T follicular helper cell (primary cell): ENCODE data around the gene CHN2.

ENCODE experiments used
- DNase-seq: peaks from one replicate; pipeline ENCODE4 v3.0.0-alpha.2; 2020; ENCODE audit warnings: low read depth

The CHN2 gene

DNA sequence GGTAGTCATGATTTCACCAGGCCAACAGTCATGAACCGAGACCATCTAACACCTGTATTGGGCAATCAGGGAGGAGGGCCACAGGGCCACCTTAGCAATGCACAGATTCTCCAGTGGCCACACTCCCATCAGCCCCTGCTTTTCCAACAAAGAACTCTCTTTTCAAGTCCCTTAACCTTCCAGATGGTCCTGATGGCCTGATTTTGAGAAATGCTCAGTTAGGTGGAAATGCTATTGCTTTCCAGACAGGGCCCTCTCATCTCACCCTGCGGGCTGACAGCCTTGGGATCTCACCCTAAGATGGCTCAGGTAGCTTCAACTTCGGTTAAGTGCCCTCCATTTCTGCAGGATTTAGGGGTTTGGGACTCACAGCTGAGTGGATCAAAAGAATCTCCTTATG is 237.1 kb downstream of the CHN2 start:
- DNase-seq, result no peak

DNA sequence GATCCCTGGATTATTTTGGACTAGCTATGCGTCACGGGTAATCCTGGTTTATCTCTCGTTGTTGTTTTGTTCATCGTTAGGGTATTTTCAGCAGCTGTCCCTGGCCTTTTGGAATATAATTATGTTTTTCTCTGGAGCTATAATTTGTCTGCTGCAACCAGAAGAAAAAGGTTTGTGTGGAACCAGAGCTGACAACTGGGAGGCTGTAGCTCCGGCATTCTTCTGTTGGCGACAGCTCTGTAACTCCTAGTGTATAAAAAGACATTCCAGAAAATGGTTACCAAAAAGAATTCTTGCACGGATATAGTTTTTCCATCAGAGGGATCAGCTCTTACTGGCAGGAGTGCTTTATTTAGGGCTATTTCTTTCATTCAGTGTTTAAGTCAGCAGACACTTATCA is 238.1 kb downstream of the CHN2 start:
- no peak for DNase-seq

DNA sequence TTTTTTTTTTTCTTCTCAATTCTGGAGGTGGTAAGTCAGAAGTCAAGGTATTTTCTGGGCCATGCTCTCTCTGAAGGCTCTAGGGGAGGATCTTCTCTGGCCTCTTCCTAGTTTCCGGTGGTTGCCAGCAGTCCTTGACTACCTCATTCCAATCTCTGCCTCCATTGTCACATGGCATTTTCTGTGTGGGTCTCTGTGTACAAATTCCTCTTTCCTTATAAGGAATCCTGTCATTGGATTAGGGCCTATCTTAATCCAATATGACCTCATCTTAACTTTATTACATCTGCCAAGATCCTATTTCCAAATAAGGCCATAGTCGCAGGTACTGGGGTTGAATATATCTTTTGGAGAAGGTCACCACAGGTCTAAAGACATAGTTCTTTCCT is 239.8 kb downstream of the CHN2 start:
- no peak for DNase-seq

DNA sequence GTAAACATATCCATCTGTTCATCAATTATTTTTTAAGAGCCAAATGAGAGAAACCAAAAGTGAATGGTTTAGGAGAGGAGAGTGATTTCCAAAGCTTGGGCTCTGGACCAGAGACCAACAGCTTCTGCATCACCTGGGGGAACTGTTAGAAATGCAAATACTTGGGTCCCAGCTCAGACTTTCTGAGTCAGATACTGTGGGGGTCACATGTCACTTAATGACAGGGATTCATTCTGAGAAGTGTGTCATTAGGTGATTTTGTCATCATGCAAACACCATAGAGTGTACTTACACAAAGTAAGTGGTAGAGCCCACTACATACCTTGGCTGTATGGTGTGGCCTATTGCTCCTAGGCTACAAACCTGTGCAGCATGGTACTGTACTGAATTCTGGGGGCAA is 240.6 kb downstream of the CHN2 start:
- DNase-seq, result no peak

DNA sequence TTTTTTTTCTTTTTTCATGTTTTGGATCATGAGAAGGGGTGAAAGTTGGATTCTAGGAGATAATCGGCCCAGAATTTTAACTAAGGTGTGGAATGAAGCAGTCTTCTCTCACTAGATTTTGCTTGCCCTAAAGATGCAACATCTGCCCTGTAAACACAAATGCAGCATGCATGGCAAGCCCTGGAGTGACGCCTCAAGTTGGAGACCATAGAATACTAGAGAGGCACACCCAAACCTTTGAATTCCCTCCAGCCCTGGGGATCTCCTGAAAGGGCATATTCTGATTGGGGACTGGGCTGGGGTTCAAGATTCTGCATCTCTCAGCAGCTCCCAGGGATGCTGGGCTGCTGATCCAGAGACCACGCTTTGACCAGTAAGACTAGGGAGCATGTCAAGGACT is 241.3 kb downstream of the CHN2 start:
- DNase-seq, result no peak

DNA sequence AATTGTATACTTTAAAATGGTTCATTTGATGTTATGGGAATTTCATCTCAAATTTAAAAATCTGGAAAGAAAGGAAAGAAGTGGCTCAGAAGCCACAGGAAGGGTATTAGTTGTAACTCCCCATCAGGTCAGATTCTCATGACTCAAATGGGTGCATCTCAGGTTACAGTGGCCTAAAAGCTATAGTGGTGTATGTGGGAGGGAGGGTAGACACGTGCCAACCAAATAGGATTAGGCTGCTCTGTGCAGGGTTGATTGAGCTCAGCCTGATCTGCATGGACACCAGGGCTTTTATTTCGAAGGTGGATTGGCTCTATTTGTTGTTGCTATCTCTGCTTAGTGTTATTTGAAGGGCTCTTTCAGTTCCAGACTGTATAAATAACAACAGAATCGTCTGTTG is 247.6 kb downstream of the CHN2 start:
- DNase-seq, result no peak

DNA sequence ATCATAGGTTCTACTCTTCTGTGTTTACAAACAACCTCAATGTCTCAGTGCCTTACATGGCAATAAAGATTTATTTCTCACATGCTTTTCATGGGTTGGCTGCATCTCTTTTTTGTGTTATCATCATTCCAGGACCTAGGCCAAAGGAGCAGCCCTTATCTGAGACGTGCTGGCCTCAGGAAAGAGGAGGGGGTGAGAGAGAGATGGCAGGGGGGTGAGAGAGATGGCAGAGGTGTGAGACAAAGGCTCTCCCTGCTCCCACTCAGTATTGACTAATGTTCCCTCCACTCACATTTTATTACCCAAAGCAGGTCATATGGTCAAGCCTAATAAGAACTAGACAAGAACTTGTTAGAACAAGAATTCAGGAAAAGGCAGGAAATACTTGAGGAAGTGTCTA is 249.0 kb downstream of the CHN2 start:
- DNase-seq, result no peak

DNA sequence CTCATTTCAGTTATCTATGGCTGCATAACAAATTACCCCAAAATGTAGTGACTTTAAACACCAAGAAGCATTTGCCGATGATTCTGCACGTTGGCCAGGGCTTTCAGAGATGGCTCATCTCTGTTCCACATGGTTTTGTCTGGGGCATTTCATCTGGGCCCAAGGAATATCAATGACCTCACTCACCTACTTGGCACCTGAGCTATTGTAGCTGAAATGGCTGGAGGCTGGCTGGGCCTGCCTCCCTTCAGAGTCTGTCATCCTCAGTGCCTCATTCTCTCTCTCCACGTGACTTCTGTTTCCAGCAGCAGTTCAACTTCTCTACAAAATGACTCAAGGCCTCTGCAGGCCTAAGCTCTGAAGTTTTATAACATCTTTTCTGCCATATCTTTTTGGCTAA is 249.7 kb downstream of the CHN2 start:
- no peak for DNase-seq

DNA sequence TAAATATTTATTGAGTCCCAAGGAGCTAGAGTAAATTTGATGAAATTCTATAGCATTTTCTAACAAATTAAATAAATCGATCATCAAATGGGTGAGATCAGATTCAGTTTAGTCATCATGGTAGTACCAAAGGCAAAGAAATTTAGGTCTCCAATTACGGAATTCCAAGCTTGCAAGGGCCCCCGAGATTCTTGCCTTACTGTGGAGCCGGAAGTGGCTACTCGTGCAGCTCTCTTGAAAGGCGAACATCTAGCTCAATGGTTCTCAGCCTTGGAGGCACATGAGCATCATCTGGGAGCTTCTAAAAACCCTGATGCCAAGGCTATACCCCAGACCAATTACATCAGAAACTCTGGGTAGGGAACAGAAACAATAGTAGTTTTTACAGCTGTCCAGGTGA is 251.2 kb downstream of the CHN2 start:
- DNase-seq, result no peak

DNA sequence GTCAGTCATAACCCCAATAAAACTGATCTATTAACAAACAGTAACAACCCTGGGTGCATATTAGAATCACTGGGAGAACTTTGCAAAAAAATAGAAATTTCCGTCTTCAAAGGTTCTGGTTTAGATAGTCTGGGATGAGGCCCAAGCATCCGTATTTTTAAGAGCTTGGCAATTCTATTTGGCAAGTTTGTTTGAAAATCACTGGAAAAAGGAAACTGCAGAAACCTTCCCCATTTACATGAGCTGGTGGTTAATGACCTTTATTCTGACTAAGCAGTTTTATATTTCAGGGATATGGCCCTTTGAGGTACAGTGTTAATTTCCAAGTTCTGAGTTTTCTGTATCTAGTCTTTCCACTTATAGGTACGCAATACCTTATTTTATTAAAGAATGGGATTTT is 253.3 kb downstream of the CHN2 start:
- no peak for DNase-seq

DNA sequence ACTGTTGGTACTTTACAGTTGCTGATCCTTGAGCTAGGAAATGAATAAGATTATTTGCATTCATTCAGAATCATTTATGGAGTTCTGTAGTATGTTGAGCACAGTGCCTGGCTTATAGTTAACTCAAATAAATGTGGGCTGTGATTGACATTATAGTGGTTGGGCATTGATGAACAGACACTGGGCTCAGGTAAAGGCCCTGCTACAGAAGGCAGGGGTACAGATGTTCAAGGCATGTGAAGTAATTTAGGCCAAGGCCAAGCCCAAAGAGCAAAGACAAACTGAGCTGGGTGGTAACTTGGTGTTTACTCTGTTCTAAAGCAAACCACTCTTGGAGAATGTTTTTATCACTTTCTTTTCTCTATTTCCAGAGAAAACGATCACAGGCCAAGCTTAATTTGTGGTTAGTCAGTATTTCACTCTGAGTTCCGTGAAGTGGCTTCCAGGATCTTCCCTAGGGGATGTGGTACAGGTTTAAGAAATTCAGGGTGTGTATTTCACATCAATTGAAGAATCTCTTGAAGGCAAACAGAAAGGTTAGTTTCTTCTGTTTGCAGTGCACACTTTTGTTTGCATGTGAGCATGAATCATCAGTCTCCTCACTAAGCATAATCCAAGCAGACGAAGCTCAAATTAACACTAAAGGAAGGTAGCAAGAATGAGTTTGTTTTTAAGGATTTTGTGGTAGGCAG is 255.1 kb downstream of the CHN2 start:
- DNase-seq, result no peak

DNA sequence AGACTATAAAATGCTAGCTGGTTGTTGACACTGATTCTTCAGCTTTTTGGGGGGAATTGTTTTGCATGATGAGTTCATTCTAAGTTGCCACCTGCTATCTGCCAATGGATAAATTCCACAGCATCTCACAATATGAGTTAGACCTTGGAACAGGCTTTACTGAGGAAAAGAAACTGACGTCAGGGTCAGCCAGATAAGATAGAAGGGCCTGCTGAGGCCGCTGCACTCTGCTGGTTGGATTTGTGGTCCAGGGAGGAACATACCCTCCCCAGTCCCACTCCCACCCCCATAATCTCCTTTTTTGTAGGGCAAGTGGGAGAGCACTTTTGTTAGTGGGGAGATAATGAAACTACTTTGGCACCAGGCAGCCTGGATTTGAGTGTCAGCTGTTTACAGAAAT is 258.4 kb downstream of the CHN2 start:
- DNase-seq, result no peak

DNA sequence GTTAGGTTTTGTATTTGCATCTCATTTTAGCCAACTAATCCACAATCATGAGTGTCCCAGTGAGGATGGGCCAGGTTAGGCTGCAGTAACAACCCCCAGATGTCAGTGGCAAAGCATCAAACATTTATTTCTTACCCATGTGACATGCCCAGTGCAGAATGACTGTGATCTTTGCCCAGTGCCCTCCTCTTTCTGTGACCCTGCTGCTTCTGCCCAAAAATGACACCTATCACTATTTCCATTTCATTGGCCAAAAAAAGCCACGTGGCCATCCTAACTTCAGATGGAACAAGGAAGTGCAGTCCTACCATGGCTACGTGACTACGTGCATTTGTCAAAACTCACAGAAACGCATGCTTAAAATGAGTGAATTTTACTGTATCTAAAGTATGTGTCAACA is 259.9 kb downstream of the CHN2 start:
- DNase-seq, result no peak

DNA sequence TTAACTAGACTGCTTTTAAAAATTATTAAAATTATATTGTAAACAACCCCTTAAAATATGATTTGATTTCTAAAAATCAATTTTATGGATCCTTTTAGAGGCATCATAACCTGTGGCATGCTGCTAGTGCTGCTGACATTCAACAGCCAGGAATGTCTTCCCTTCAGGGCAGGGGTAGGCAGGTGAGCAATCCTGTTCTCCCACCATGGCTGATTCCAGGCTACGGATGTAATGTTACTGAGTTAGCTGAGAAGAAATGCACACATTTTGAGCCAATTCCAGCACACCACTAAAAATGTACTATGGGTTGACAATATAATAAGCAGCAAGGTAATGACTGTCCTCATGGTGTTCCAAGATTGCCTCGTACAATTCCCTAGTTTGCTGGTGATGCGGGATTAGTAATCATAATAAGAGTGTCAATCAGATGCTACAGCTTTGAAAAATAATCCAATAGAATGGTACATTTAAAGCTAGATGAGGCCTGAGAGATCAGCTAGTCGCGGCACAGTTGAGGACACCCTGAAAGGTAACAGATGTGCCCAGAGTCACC is 260.4 kb downstream of the CHN2 start:
- no peak for DNase-seq

DNA sequence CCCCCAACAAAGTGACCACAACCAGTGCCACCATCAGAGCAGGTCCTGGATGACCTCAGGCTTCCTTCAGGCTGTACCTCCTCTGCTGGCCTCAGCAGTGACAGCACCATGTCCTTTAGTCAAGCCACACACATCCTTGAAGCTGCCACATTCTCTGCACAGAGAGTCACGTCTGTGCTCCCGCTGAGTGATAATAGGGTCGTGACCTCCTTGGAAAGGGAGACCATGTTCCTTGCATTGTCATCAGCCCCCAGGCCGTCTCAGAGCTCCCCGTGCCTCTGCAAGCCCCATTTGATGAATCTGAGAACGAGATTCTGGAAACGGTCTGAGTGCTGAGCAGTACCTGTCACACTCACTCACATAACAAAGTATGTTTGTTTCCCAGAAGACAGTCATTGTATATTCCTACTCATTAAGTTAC is 262.6 kb downstream of the CHN2 start:
- no peak for DNase-seq

DNA sequence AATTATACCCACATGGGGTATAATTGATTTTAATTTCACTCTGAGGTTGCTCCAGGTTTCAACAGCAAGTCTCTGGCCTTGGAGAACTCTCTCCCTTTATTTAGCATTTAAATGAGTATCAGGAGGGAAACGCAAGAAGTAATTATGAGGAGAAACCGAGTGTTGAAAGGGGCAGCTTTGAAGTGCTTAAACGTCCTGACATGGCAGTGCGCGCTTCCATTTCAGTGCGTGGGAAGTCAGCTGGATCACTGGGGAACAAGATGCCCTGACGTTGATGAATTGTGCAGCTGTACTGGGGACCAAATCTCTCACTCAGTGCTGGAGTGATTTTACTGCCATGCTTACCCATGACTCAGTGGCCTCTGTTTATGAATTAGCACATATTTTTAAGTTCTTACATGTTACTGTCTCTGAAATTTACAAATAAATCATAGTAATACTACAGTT is 263.0 kb downstream of the CHN2 start:
- DNase-seq, result no peak

DNA sequence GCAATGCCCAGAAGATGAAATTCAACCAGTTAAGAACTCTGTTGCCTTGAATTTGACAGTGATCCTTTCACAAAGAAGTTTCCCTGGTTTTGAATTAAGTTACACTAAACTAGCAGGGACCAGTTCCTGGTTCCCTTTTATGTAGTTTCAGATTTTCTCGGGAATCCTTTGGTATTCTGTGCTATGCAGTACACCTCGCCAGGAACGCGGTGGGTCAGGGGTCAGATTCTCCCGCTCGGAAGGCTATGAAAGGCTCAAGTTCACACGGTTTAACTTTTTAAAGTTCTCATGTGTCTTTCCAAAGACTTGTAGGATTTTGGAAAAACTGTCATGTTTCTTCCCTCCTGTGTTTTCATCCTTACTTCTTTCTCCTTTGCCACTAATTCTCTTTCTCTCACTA is 264.4 kb downstream of the CHN2 start:
- no peak for DNase-seq

DNA sequence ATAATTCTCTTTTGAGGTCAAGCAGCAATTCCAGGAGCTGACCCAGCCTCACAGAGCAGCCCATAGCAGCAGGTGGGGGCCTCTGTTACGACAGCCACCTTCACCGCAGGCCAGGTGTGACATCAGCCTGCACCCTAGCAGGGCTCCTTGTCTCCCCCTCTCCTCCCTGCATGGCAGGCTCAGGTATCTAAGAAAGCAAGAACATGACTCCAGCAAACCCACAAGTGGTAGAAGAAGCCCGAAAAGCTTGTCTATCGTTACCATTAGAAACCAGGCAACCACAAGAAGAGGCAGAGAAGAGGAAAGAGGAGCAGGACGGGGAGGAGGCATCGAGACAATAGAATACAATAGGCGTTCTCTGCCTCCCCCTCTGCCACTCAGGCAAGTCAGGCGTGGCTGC is 265.0 kb downstream of the CHN2 start:
- no peak for DNase-seq

DNA sequence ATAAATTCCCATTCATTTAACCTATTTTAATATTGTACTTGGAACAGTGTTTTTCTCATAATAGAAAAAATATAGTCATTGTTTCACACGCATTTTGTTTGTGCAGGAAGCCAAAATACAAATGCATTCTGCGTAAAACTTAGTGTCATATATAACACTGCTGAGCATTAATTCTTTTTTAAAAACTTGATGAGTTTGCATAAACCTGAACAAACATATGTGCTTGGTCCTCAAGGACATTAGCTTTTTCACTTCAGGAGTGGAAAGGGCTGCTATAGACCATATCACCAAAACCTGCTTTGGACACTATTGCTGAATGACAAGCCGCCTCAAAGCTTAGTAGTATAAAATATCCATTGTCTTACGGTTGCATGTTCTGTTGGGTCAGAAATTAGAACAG is 267.4 kb downstream of the CHN2 start:
- DNase-seq, result no peak

DNA sequence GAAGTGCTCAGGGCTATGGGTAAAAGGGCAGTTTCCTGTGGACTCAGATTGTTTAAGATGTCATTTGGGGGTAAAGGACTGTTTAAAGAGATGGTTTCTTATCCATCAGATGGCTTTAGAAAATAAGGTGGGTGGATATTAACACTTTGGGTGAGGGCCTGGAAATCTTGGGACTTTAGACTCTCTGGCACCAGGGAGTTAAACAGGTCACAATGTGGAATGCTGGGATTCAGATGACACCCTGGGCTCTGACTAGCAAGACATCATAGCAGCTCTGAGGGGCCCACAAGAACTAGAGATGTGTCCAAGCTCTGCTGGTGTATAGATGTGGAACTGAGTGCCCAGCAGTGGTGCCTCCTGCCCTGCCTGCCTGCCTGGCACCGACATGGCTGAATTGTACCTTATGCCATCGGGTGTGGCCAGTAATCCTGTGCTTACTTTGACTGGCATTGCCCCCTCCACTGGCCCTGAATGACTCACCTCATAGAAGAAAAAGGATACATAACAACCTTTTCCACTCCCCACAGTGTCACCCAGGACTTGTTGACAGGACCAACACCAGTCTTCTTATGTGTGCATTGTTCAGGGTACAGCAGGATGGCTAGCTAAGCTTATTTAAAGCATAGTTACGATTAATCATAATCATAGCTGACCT is 269.1 kb downstream of the CHN2 start:
- DNase-seq, result no peak

DNA sequence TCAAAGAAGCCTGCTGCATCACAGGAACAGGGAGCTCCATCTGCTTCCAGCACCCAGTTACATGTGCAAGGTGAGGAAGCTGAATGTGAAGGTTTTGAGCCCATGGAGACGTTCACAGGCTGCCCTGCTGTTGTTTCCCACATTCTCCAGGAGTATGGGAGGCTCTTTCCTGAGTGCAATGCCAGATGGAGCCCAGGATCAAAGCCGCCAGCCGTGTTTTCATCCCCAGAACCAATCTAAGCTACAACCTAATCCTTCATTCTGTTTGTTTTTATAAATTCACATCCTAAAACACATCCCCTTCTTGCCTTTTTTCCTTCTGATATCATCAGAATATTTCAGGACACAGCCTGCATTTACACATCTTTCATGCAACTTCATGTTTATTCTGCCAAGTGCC is 270.2 kb downstream of the CHN2 start:
- DNase-seq, result no peak

DNA sequence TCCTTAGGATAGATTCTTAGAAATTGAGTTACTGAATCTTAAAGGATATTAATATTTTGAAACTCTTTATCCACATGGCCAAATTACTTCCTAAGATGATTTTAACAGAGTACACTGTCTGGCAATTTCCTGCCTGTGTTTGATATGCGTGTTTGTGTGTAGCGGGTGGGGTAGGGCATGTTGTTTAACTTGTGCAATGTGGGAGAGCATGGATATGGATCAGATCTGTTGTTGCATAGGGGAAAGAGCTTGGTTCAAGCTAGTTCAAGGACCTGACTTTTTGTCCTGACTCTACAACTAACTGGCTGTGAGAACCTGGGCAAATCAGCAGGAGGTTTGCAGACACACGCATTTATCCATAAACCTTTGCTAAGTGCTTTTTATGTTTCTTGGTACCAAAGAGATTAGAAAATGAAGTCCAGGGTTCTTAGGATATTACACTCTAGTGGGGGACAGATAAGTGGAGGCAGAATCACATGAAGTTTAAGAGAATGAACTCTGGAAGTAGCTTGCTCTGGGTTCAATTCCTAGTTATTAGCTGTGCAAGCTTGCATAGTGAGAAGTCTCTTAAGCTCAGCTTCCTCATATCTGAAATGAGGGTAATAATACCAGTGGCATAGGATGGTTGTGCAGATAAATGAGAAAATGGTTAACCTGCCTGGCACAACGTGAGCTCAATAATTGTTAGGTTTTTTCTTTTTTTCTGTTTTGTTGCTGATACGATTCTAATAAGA is 272.8 kb downstream of the CHN2 start:
- no peak for DNase-seq

DNA sequence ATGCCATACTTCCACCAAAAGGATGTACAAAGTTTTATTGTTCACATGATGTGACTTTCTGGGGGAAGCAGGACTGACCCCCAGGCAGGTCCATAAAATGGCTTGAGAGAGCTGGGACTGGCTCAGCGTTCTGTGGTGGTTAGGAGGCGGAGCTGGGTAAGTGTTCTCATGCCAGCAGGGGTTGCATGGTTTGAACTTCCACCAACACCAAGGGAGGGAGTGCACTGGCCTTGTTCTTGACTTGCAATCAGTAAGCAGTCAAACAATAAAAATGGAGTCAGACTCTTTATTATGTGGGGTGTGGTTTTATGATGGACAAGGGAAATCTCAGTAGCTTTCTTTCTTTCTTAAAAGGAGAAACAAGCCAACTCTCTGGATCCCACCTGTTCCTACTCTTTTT is 273.6 kb downstream of the CHN2 start:
- no peak for DNase-seq
